ENCODE data around the gene DNER. TPM values are rescaled to one million over a fixed set of nuclear protein-coding genes. Genes with fewer than 3 reads are reported as not detected.

Gene DNER
- total and polyA plus RNA-seq, 2 donors from 2014 or later: 16.5 to 21.9 TPM

GRCh38 chr2:229719926-229720647 lies 5.7 kb upstream of the DNER start:
- DNase-seq (no peak), FAIRE-seq (no peak)
- no peaks in the 10 kb centered on the region for H3K9me3 ChIP-seq (ENCODE audit: control insufficient read depth in 2 of 3, insufficient read depth in 1 of 3, low read length in 3 of 3)
- H3K27me3 ChIP-seq (ENCODE audit: control insufficient read depth, insufficient read depth, low read length): peaks cover 6% of the 10 kb centered on the region
- no peak overlapping the region for H3K4me3 ChIP-seq (ENCODE audit: low read length in 3 of 3)
- no peak overlapping the region for H3K9ac ChIP-seq (ENCODE audit: low read length in 3 of 3)
- intact Hi-C loops (cut with DNase I): no loop called here
- H3K27ac ChIP-seq (ENCODE audit: low read depth in 2 of 2, low read length in 2 of 2): no peak overlapping the region
- no peak for TF ChIP-seq CTCF (IDR thresholded peaks at IDR 0.05; ENCODE audit: borderline replicate concordance, extremely low read depth, insufficient read depth)
- no peaks in the 10 kb centered on the region for H3K36me3 ChIP-seq (ENCODE audit: control insufficient read depth in 2 of 3, insufficient read depth in 3 of 3, low read length in 3 of 3)
- no peaks in the 10 kb centered on the region for H3K4me1 ChIP-seq (ENCODE audit: control insufficient read depth in 2 of 3, insufficient read depth in 2 of 3, low read depth in 1 of 3, low read length in 3 of 3)

GRCh38 chr2:229718057-229718456 lies 3.7 kb upstream of the DNER start:
- no peak overlapping the region for H3K4me3 ChIP-seq (ENCODE audit: low read length in 3 of 3)
- no peak for FAIRE-seq
- H3K27ac ChIP-seq (ENCODE audit: low read depth in 2 of 2, low read length in 2 of 2): no peak overlapping the region
- no peak for TF ChIP-seq CTCF (IDR thresholded peaks at IDR 0.05; ENCODE audit: borderline replicate concordance, extremely low read depth, insufficient read depth)
- H3K27me3 ChIP-seq (ENCODE audit: control insufficient read depth, insufficient read depth, low read length): peaks cover 6% of the 10 kb centered on the region
- no peaks in the 10 kb centered on the region for H3K9me3 ChIP-seq (ENCODE audit: control insufficient read depth in 2 of 3, insufficient read depth in 1 of 3, low read length in 3 of 3)
- H3K36me3 ChIP-seq (ENCODE audit: control insufficient read depth in 2 of 3, insufficient read depth in 3 of 3, low read length in 3 of 3): no peaks in the 10 kb centered on the region
- H3K9ac ChIP-seq (ENCODE audit: low read length in 3 of 3): no peak overlapping the region
- H3K4me1 ChIP-seq (ENCODE audit: control insufficient read depth in 2 of 3, insufficient read depth in 2 of 3, low read depth in 1 of 3, low read length in 3 of 3): peaks cover 0 to 5% (median 0%) of the 10 kb centered on the region in 3 donors
- no peak for DNase-seq
- intact Hi-C loops (cut with DNase I): no loop called here

- H3K27ac ChIP-seq (ENCODE audit: low read depth in 2 of 2, low read length in 2 of 2): no peak overlapping the region
- no peaks in the 10 kb centered on the region for H3K9me3 ChIP-seq (ENCODE audit: control insufficient read depth in 2 of 3, insufficient read depth in 1 of 3, low read length in 3 of 3)
- DNase-seq (peak in 4 of 5 donors; percentile 38 to 77 (median 64)), FAIRE-seq (no peak)
- H3K36me3 ChIP-seq (ENCODE audit: control insufficient read depth in 2 of 3, insufficient read depth in 3 of 3, low read length in 3 of 3): no peaks in the 10 kb centered on the region
- peak; percentile 22 for TF ChIP-seq CTCF (IDR thresholded peaks at IDR 0.05; ENCODE audit: borderline replicate concordance, extremely low read depth, insufficient read depth)
- intact Hi-C loops (cut with DNase I): no loop called here
- no peak overlapping the region for H3K4me3 ChIP-seq (ENCODE audit: low read length in 3 of 3)
- no peak overlapping the region for H3K9ac ChIP-seq (ENCODE audit: low read length in 3 of 3)
- H3K4me1 ChIP-seq (ENCODE audit: control insufficient read depth in 2 of 3, insufficient read depth in 2 of 3, low read depth in 1 of 3, low read length in 3 of 3): peaks cover 0 to 5% (median 0%) of the 10 kb centered on the region in 3 donors
- H3K27me3 ChIP-seq (ENCODE audit: control insufficient read depth, insufficient read depth, low read length): peaks cover 11% of the 10 kb centered on the region
Measured at GRCh38 chr2:229715895-229716507, 1.6 kb upstream of the DNER start.

Measured in kidney (tissue), 14 donors.